ENCODE results near the gene AMDHD2.
"Not testable (repeated sequence)": the region's sequence is repeated elsewhere in the genome, so short reads cannot be mapped to it uniquely, and the experiment has no call there.

The AMDHD2 gene

DNA sequence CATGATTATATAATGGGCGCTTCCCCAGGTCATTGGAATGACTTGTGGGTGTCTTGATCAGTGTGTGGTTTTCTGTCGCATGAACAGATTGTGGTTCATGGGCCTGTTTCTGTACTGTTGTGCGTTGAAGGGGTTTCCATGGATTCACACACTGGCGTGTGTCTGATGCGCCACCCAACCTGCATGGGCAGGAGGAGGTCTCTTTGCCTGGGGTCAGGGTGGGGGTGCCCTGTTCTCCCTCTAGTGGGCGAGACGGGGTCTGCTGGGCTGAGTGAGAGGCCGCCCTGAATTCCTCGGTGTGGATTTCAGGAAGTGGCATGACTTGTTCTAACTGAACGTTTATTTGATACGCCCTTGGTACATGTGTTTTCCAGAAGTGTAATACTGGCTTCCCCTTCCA lies 60.0 kb downstream of the AMDHD2 start:
- DNase-seq (ENCODE audit: low spot score): not testable (repeated sequence)

DNA sequence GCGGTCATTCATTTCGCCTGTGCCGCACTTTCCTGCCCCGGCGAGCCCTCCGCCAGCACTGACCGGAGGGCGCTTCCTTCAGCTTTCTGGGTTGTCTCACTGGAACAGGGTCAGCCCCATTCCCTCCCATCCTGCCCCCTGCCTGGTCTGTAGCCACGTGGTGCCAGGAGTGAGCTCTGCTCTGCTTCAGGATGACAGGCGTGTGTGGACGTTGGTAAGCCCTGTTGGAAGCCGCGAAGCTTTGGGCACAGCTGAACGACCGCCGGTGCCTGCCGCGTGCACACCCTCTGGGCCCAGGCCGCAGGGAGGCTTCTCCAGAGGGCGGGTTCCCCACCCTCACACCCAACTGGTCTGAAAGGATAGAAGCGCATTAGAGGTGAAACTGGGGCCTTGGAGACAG lies 60.6 kb downstream of the AMDHD2 start:
- DNase-seq (ENCODE audit: low spot score): not testable (repeated sequence)
